ENCODE results near the gene TTBK2.

The TTBK2 gene

GRCh38 chr15:42723068-42723467 lies 197.5 kb downstream of the TTBK2 start:
- Histone ChIP-seq H3K36me3 (replicated peaks; ENCODE audit: insufficient read depth, low read length) (no peaks in the 10 kb centered on the region), H3K27me3 (replicated peaks; ENCODE audit: insufficient read depth, low read length) (no peaks in the 10 kb centered on the region), H3K4me1 (ENCODE audit: low read length) (no peaks in the 10 kb centered on the region), H4K20me1 (ENCODE audit: insufficient read depth, low read length) (no peaks in the 10 kb centered on the region), H3K4me2 (ENCODE audit: low read depth, low read length) (no peak overlapping the region), H2AFZ (ENCODE audit: low read length) (no peak overlapping the region), H3F3A (ENCODE audit: insufficient read depth, low read length) (no peaks in the 10 kb centered on the region), H3K27ac (ENCODE audit: low read length) (no peak overlapping the region), H3K9me3 (replicated peaks; ENCODE audit: insufficient read depth, low read length) (no peaks in the 10 kb centered on the region), H3K79me2 (ENCODE audit: low read length) (no peaks in the 10 kb centered on the region), H3K9me2 (replicated peaks; ENCODE audit: insufficient read depth, low read length) (no peaks in the 10 kb centered on the region), H3K9ac (ENCODE audit: low read length) (no peak overlapping the region), H3K4me3 (ENCODE audit: low read length) (no peak overlapping the region)
- no peak for DNase-seq
- no peak for TF ChIP-seq EZH2 (optimal IDR thresholded peaks at IDR 0.05; ENCODE audit: low read depth, low read length)
- TF ChIP-seq EZH2phosphoT487 (IDR thresholded peaks at IDR 0.05; ENCODE audit: low read length) = no peak
- no peak for TF ChIP-seq CTCF (IDR thresholded peaks at IDR 0.05; ENCODE audit: low read length)

- Histone ChIP-seq H3K36me3 (replicated peaks; ENCODE audit: insufficient read depth, low read length) (no peaks in the 10 kb centered on the region), H2AFZ (ENCODE audit: low read length) (no peak overlapping the region), H3K27ac (ENCODE audit: low read length) (no peak overlapping the region)
Measured at GRCh38 chr15:42721916-42722315, 198.7 kb downstream of the TTBK2 start.

GRCh38 chr15:42721016-42721415 lies 199.6 kb downstream of the TTBK2 start:
- no peaks in the 10 kb centered on the region for H3K4me1 ChIP-seq (ENCODE audit: low read length)
- H3K4me3 ChIP-seq (ENCODE audit: low read length) = no peak overlapping the region
- H3F3A ChIP-seq (ENCODE audit: insufficient read depth, low read length) = no peaks in the 10 kb centered on the region
- DNase-seq = no peak
- no peaks in the 10 kb centered on the region for H3K36me3 ChIP-seq (replicated peaks; ENCODE audit: insufficient read depth, low read length)
- no peaks in the 10 kb centered on the region for H3K9me3 ChIP-seq (replicated peaks; ENCODE audit: insufficient read depth, low read length)
- no peaks in the 10 kb centered on the region for H3K27me3 ChIP-seq (replicated peaks; ENCODE audit: insufficient read depth, low read length)
- H3K79me2 ChIP-seq (ENCODE audit: low read length) = no peaks in the 10 kb centered on the region
- no peak overlapping the region for H3K9ac ChIP-seq (ENCODE audit: low read length)
- no peak overlapping the region for H2AFZ ChIP-seq (ENCODE audit: low read length)
- TF ChIP-seq EZH2 (optimal IDR thresholded peaks at IDR 0.05; ENCODE audit: low read depth, low read length) (no peak), EZH2phosphoT487 (IDR thresholded peaks at IDR 0.05; ENCODE audit: low read length) (no peak), CTCF (IDR thresholded peaks at IDR 0.05; ENCODE audit: low read length) (no peak)
- H3K4me2 ChIP-seq (ENCODE audit: low read depth, low read length) = no peak overlapping the region
- no peaks in the 10 kb centered on the region for H4K20me1 ChIP-seq (ENCODE audit: insufficient read depth, low read length)
- H3K27ac ChIP-seq (ENCODE audit: low read length) = no peak overlapping the region
- H3K9me2 ChIP-seq (replicated peaks; ENCODE audit: insufficient read depth, low read length) = no peaks in the 10 kb centered on the region

More at GRCh38 chr15:42721916-42722315, 198.7 kb downstream of the TTBK2 start:
- H3K4me3 ChIP-seq (ENCODE audit: low read length) = no peak overlapping the region
- no peaks in the 10 kb centered on the region for H4K20me1 ChIP-seq (ENCODE audit: insufficient read depth, low read length)
- no peak overlapping the region for H3K4me2 ChIP-seq (ENCODE audit: low read depth, low read length)
- no peaks in the 10 kb centered on the region for H3K79me2 ChIP-seq (ENCODE audit: low read length)
- no peaks in the 10 kb centered on the region for H3K27me3 ChIP-seq (replicated peaks; ENCODE audit: insufficient read depth, low read length)
- no peaks in the 10 kb centered on the region for H3K9me3 ChIP-seq (replicated peaks; ENCODE audit: insufficient read depth, low read length)
- no peak overlapping the region for H3K9ac ChIP-seq (ENCODE audit: low read length)
- H3F3A ChIP-seq (ENCODE audit: insufficient read depth, low read length) = no peaks in the 10 kb centered on the region
- DNase-seq = no peak
- no peaks in the 10 kb centered on the region for H3K4me1 ChIP-seq (ENCODE audit: low read length)
- TF ChIP-seq CTCF (IDR thresholded peaks at IDR 0.05; ENCODE audit: low read length) (no peak), EZH2phosphoT487 (IDR thresholded peaks at IDR 0.05; ENCODE audit: low read length) (no peak), EZH2 (optimal IDR thresholded peaks at IDR 0.05; ENCODE audit: low read depth, low read length) (no peak)
- no peaks in the 10 kb centered on the region for H3K9me2 ChIP-seq (replicated peaks; ENCODE audit: insufficient read depth, low read length)

Data from MM.1S (cell line).